HEK293 (cell line): ENCODE results near the gene FOXP1.

Experiments used
- CTCF ChIA-PET: fragments of 350-600 bp; formaldehyde crosslinking; extraction: SDS; loops from one replicate; lab custom pipeline; 2021; ENCODE audit warnings: antibody characterized with exemption; lab: Yijun Ruan, JAX
- POLR2A ChIA-PET: fragments of 300-600 bp; formaldehyde crosslinking; extraction: SDS; loops from one replicate; lab custom pipeline; 2020; ENCODE audit warnings: antibody characterized with exemption, inconsistent platforms; lab: Yijun Ruan, JAX
- H3K27ac ChIP-seq: fragments of 200-500 bp; sonication (Bioruptor generic); 2 replicates; pipeline ENCODE4 v1.5.1; 2014; ENCODE audit warnings: low read depth, low read length, control low read depth, inconsistent platforms; ENCODE audit errors: extremely low read depth
- H3K36me3 ChIP-seq, 2 experiments: fragments of 200-500 bp in 1 of 2; sonication (Bioruptor generic) in 1 of 2; 1 replicate in 1 of 2; 2 replicates in 1 of 2; pipeline ENCODE4 v1.5.1; 2014 to 2017; ENCODE audit warnings: inconsistent platforms in 2 of 2, low read length in 2 of 2; ENCODE audit not compliant: control insufficient read depth in 2 of 2, insufficient read depth in 1 of 2
- H3K4me1 ChIP-seq: fragments of 200-500 bp; sonication (Bioruptor generic); 2 replicates; pipeline ENCODE4 v1.5.1; 2014; ENCODE audit warnings: mild to moderate bottlenecking, low read length, inconsistent platforms; ENCODE audit not compliant: control insufficient read depth, insufficient read depth
- H3K4me3 ChIP-seq: 2 replicates; pipeline ENCODE4 v1.5.1; 2011; ENCODE audit warnings: low read depth, mild to moderate bottlenecking, control low read depth, low read length, moderate library complexity
- H3K9me3 ChIP-seq: fragments of 200-500 bp; sonication (Bioruptor generic); 2 replicates; pipeline ENCODE4 v1.5.1; 2014; ENCODE audit warnings: low read depth, low read length, inconsistent platforms; ENCODE audit not compliant: control insufficient read depth, insufficient read depth
- BCL6B ChIP-seq: fragments of 450-650 bp; formaldehyde crosslinking; IDR thresholded peaks from 2 replicates; pipeline ENCODE4 v1.5.1; 2017; ENCODE audit warnings: missing biosample characterization, missing genetic modification characterization
- GFI1B ChIP-seq: fragments of 450-650 bp; formaldehyde crosslinking; IDR thresholded peaks from 2 replicates; pipeline ENCODE4 v1.5.1; 2016; ENCODE audit warnings: missing biosample characterization, missing genetic modification characterization
- HOXD13 ChIP-seq: sonication (generic); formaldehyde crosslinking; IDR thresholded peaks from 2 replicates; pipeline ENCODE4 v1.8.0; 2022; ENCODE audit warnings: missing genetic modification reagents, borderline replicate concordance
- SCRT2 ChIP-seq: fragments of 450-650 bp; formaldehyde crosslinking; IDR thresholded peaks from 2 replicates; pipeline ENCODE4 v1.5.1; 2016; ENCODE audit warnings: missing biosample characterization, missing genetic modification characterization
- ZBTB21 ChIP-seq: fragments of 450-650 bp; formaldehyde crosslinking; IDR thresholded peaks from 2 replicates; pipeline ENCODE4 v1.5.1; 2017; ENCODE audit warnings: missing biosample characterization, missing genetic modification characterization
- ZBTB6 ChIP-seq: fragments of 450-650 bp; formaldehyde crosslinking; IDR thresholded peaks from 2 replicates; pipeline ENCODE4 v1.5.1; 2017; ENCODE audit warnings: missing biosample characterization, missing genetic modification characterization
- ZBTB7A ChIP-seq: fragments of 450-650 bp; formaldehyde crosslinking; IDR thresholded peaks from 2 replicates; pipeline ENCODE4 v1.5.1; 2016; ENCODE audit warnings: low read depth, missing biosample characterization, missing genetic modification characterization
- ZFP3 ChIP-seq: fragments of 450-650 bp; formaldehyde crosslinking; IDR thresholded peaks from 2 replicates; pipeline ENCODE4 v1.5.1; 2016; ENCODE audit warnings: low read depth, missing biosample characterization, missing genetic modification characterization
- ZFP37 ChIP-seq: fragments of 450-650 bp; formaldehyde crosslinking; IDR thresholded peaks from 2 replicates; pipeline ENCODE4 v1.5.1; 2016; ENCODE audit warnings: missing biosample characterization, missing genetic modification characterization
- ZIC2 ChIP-seq: fragments of 450-650 bp; formaldehyde crosslinking; IDR thresholded peaks from 2 replicates; pipeline ENCODE4 v1.5.1; 2016; ENCODE audit warnings: missing biosample characterization, missing genetic modification characterization
- ZNF10 ChIP-seq: fragments of 450-650 bp; formaldehyde crosslinking; IDR thresholded peaks from 2 replicates; pipeline ENCODE4 v1.5.1; 2017; ENCODE audit warnings: missing biosample characterization, missing genetic modification characterization
- ZNF114 ChIP-seq: fragments of 450-650 bp; formaldehyde crosslinking; IDR thresholded peaks from 2 replicates; pipeline ENCODE4 v1.5.0; 2017; ENCODE audit warnings: missing biosample characterization, missing genetic modification characterization
- ZNF121 ChIP-seq: fragments of 450-650 bp; formaldehyde crosslinking; IDR thresholded peaks from 2 replicates; pipeline ENCODE4 v1.5.1; 2016; ENCODE audit warnings: missing biosample characterization, missing genetic modification characterization
- ZNF146 ChIP-seq: fragments of 450-650 bp; formaldehyde crosslinking; IDR thresholded peaks from 2 replicates; pipeline ENCODE4 v1.5.1; 2016; ENCODE audit warnings: missing biosample characterization, missing genetic modification characterization
- ZNF239 ChIP-seq: fragments of 450-650 bp; formaldehyde crosslinking; IDR thresholded peaks from 2 replicates; pipeline ENCODE4 v1.5.1; 2016; ENCODE audit warnings: missing biosample characterization, missing genetic modification characterization
- ZNF280D ChIP-seq: fragments of 450-650 bp; formaldehyde crosslinking; IDR thresholded peaks from 2 replicates; pipeline ENCODE4 v1.5.1; 2016; ENCODE audit warnings: missing biosample characterization, missing genetic modification characterization
- ZNF350 ChIP-seq: fragments of 450-650 bp; formaldehyde crosslinking; IDR thresholded peaks from 2 replicates; pipeline ENCODE4 v1.5.0; 2017; ENCODE audit warnings: missing biosample characterization, mild to moderate bottlenecking, missing genetic modification characterization
- ZNF48 ChIP-seq: fragments of 450-650 bp; formaldehyde crosslinking; IDR thresholded peaks from 2 replicates; pipeline ENCODE4 v1.5.1; 2016; ENCODE audit warnings: missing biosample characterization, missing genetic modification characterization
- ZNF518A ChIP-seq: fragments of 450-650 bp; formaldehyde crosslinking; conservative IDR thresholded peaks from 2 replicates; pipeline ENCODE4 v1.5.1; 2016; ENCODE audit warnings: low read depth, missing biosample characterization, missing genetic modification characterization
- ZNF530 ChIP-seq: fragments of 450-650 bp; formaldehyde crosslinking; IDR thresholded peaks from 2 replicates; pipeline ENCODE4 v1.5.1; 2016; ENCODE audit warnings: low read depth, missing biosample characterization, missing genetic modification characterization
- ZNF549 ChIP-seq: fragments of 450-650 bp; IDR thresholded peaks from 2 replicates; pipeline ENCODE4 v1.5.1; 2018; ENCODE audit warnings: missing biosample characterization, missing genetic modification characterization, mild to moderate bottlenecking, inconsistent platforms, moderate library complexity
- ZNF555 ChIP-seq: fragments of 450-650 bp; formaldehyde crosslinking; conservative IDR thresholded peaks from 2 replicates; pipeline ENCODE4 v1.5.1; 2017; ENCODE audit warnings: missing biosample characterization, mild to moderate bottlenecking, missing genetic modification characterization, inconsistent platforms
- ZNF658 ChIP-seq: fragments of 450-650 bp; formaldehyde crosslinking; IDR thresholded peaks from 2 replicates; pipeline ENCODE4; 2016; ENCODE audit warnings: missing biosample characterization, missing genetic modification characterization
- ZNF660 ChIP-seq: fragments of 450-650 bp; IDR thresholded peaks from 2 replicates; pipeline ENCODE4 v1.5.1; 2018; ENCODE audit warnings: missing biosample characterization, mild to moderate bottlenecking, missing genetic modification characterization
- ZNF701 ChIP-seq: fragments of 450-650 bp; formaldehyde crosslinking; IDR thresholded peaks from 2 replicates; pipeline ENCODE4 v1.5.1; 2016; ENCODE audit warnings: missing biosample characterization, missing genetic modification characterization
- ZSCAN23 ChIP-seq: fragments of 450-650 bp; formaldehyde crosslinking; IDR thresholded peaks from 2 replicates; pipeline ENCODE4 v1.5.1; 2016; ENCODE audit warnings: missing biosample characterization, missing genetic modification characterization

Gene FOXP1

GRCh38 chr3:71629289-71629688 is 45.8 kb upstream of the FOXP1 start (continued):
- TF ChIP-seq ZNF518A (tag by site-specific recombination) (no peak), ZNF146 (no peak), ZNF549 (tag by site-specific recombination) (no peak), ZIC2 (tag by site-specific recombination) (no peak), ZBTB21 (tag by site-specific recombination) (no peak), ZNF239 (no peak), HOXD13 (CRISPR knock-in tag) (no peak), ZNF48 (tag by site-specific recombination) (no peak), ZFP3 (tag by site-specific recombination) (no peak)

- ChIA-PET POLR2A (interaction anchor here (0.7 kb wide), 1 partner anchor 9 kb away, joined by 7 read pairs; no protein-coding TSS in a partner anchor), CTCF (no interaction called here)
- Histone ChIP-seq H3K27ac (no peak overlapping the region), H3K4me1 (no peaks in the 10 kb centered on the region), H3K9me3 (no peaks in the 10 kb centered on the region), H3K4me3 (no peak overlapping the region), H3K36me3 (no peaks in the 10 kb centered on the region)
- TF ChIP-seq ZBTB7A (tag by site-specific recombination) (no peak), ZSCAN23 (tag by site-specific recombination) (no peak), GFI1B (tag by site-specific recombination) (no peak), ZNF530 (tag by site-specific recombination) (no peak), ZNF10 (tag by site-specific recombination) (no peak), ZBTB6 (tag by site-specific recombination) (no peak), ZNF121 (tag by site-specific recombination) (no peak), ZNF660 (tag by site-specific recombination) (no peak), ZNF114 (tag by site-specific recombination) (no peak)
Measured at GRCh38 chr3:71628522-71628921, 45.0 kb upstream of the FOXP1 start.

- H3K4me3 ChIP-seq = no peak overlapping the region
- no peaks in the 10 kb centered on the region for H3K9me3 ChIP-seq
- no peaks in the 10 kb centered on the region for H3K4me1 ChIP-seq
- H3K27ac ChIP-seq = no peak overlapping the region
- ChIA-PET CTCF (no interaction called here), POLR2A (no interaction called here)
- no peaks in the 10 kb centered on the region for H3K36me3 ChIP-seq
- TF ChIP-seq ZIC2 (tag by site-specific recombination) = no peak
- TF ChIP-seq ZNF701 (tag by site-specific recombination) = no peak
- no peak for TF ChIP-seq ZFP37 (tag by site-specific recombination)
- TF ChIP-seq BCL6B = no peak
- no peak for TF ChIP-seq ZNF555 (tag by site-specific recombination)
- no peak for TF ChIP-seq ZNF280D
- TF ChIP-seq ZNF350 (tag by site-specific recombination) = no peak
- no peak for TF ChIP-seq SCRT2 (tag by site-specific recombination)
- no peak for TF ChIP-seq ZNF658
Measured at GRCh38 chr3:71625676-71626075, 42.1 kb upstream of the FOXP1 start.
